Astrocyte of the cerebellum (primary cell): ENCODE results near the gene PKNOX2.

Experiments
- DNase-seq: peaks from one replicate; pipeline ENCODE4 v3.0.0-alpha.2; 2011; ENCODE audit warnings: low read depth
- H3K4me3 ChIP-seq: 2 replicates; pipeline ENCODE4 v1.5.1; 2011; ENCODE audit warnings: mild to moderate bottlenecking, low read depth, low read length, moderate library complexity
- in situ Hi-C: cut with HindIII; loops from 2 replicates; pipeline ENCODE4 v1.10.0; 2017; ENCODE audit warnings: low sequenced_read_pairs
- TF ChIP-seq, protein P1 (sequence below): IDR thresholded peaks from 2 replicates; pipeline ENCODE4 v1.5.1; 2012; ENCODE audit warnings: low read length, low read depth, moderate library complexity, mild to moderate bottlenecking; ENCODE audit errors: missing control alignments

Gene PKNOX2

DNA sequence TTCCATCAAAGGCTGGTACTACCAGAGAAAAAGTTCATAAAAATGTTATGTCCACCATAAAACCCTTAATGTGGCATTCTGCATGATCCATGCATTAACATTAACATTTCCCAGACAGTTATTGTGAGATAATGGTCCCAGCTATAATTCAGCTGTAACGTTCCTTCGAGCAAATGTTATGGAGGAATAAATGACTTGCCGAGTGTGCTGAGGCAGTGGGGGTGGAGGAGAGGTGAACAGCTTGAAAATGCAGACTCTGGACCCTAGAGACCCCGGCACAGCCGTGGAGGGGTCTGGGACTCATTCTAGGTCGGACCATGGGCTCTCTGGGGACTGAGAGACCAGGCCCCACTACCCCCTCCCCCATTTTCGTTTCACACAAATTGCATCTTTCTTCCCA, 141.9 kb downstream of the PKNOX2 start:
- TF ChIP-seq, protein P1, sequence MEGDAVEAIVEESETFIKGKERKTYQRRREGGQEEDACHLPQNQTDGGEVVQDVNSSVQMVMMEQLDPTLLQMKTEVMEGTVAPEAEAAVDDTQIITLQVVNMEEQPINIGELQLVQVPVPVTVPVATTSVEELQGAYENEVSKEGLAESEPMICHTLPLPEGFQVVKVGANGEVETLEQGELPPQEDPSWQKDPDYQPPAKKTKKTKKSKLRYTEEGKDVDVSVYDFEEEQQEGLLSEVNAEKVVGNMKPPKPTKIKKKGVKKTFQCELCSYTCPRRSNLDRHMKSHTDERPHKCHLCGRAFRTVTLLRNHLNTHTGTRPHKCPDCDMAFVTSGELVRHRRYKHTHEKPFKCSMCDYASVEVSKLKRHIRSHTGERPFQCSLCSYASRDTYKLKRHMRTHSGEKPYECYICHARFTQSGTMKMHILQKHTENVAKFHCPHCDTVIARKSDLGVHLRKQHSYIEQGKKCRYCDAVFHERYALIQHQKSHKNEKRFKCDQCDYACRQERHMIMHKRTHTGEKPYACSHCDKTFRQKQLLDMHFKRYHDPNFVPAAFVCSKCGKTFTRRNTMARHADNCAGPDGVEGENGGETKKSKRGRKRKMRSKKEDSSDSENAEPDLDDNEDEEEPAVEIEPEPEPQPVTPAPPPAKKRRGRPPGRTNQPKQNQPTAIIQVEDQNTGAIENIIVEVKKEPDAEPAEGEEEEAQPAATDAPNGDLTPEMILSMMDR = no peak
- no peak overlapping the region for H3K4me3 ChIP-seq
- in situ Hi-C loops = no loop called here
- DNase-seq = no peak

DNA sequence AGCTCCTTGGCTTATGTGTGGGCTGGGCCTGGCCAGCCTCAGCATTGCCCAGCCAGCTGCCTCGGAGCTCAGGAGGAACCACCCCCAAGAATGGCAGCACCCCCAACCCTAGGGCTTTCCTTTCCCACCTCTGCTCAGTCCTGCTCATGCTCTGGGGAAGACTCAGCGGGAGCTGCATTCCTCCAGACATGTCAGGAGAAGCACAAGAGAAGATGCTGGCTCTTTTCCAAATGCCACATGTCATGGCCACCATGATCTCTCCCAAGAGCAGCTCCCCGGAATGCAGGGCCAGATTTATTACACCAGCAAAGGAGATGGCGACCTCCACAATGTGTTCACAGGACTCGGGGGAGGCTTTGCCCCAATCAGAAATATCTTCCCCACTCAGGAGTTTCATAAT, 143.7 kb downstream of the PKNOX2 start:
- no peak for DNase-seq
- TF ChIP-seq, protein P1 = no peak
- H3K4me3 ChIP-seq = no peak overlapping the region
- in situ Hi-C loops = no loop called here

DNA sequence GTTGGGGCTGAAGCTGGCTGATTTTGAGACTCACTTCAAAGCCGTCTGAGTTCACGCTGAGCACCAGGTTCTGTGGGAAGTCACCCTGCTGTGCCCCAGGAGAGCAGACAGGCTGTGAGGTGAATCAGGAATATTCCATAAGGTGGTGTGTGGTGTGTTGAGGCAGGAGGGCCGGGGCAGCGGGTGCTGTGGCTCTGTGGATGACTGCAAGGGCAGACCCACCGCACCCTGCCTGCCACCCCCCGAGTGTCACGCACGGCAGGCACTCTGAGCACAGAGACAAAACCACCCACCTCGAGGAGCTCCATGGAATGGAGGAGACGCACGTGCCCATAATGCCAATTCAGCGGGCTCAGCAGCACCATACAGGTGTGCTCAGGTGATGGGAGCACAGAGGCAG, 147.8 kb downstream of the PKNOX2 start:
- TF ChIP-seq, protein P1 = no peak
- no peak for DNase-seq
- H3K4me3 ChIP-seq = no peak overlapping the region
- in situ Hi-C loops = no loop called here

DNA sequence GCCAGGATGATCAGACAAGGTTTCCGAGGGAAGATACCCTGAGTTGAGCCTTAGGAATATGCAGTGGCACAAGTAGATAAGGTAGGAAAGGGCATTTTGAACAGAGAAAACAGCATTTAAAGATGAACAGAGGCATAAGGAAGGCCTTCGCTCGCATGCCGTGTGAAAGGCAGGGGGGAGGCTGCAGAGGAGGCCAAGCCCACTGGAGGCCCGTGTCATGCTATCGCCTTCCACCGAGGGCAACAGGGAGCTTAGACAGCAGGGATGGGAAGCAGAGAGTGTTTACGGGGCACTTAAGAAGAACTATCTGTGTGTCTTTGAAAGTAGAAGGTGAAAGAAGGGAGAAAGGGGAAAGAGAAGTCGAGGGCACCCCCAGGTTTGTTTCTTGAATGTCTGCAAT, 148.3 kb downstream of the PKNOX2 start:
- DNase-seq = no peak
- in situ Hi-C loops = no loop called here
- H3K4me3 ChIP-seq = no peak overlapping the region
- TF ChIP-seq, protein P1 = no peak

DNA sequence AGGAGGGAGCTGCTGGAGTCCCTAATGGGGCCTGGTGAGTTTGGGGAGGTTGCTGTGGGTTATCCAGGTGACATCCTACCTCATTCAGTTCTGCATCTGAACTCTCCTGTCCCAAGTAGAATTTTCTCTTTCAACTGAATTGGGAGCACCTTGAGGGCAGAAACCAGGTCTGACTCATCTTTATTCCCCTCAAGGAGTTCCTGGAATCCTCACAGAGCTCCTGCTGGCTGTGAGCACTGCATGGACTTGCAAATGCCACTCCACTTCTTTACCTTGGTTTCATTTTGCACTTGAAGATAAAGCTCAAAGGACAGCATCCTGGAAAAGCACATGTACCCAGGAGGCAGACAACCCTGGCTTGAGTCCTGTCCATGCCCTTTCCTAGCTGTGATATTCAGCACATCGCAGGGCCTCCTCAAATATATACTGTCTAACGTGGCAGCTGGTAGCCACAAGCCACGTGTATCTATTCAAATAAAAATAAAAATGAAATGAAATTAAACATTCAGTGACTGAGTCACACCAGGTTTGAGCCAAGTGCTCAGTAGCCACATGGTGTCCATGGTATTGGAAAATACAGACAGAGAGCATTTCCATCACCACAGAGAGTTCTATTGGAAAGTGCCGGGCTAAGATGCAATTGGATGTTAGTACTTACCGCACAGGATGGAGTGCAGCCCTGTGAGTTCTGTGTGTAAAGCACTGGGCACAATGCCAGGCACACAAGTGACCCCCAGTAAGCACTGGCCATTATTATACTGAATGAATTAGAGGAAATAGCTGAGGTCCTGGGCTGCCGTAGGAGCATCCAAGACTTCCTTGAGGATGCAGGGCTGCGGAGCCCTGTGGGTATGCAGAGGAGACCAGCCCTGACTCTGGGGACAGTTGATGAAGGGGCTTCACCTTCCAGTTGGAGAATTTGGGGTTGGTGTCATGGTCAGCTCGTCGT, 149.0 kb downstream of the PKNOX2 start:
- in situ Hi-C loops = no loop called here
- H3K4me3 ChIP-seq = no peak overlapping the region
- DNase-seq = peak; percentile 45
- TF ChIP-seq, protein P1 = no peak

DNA sequence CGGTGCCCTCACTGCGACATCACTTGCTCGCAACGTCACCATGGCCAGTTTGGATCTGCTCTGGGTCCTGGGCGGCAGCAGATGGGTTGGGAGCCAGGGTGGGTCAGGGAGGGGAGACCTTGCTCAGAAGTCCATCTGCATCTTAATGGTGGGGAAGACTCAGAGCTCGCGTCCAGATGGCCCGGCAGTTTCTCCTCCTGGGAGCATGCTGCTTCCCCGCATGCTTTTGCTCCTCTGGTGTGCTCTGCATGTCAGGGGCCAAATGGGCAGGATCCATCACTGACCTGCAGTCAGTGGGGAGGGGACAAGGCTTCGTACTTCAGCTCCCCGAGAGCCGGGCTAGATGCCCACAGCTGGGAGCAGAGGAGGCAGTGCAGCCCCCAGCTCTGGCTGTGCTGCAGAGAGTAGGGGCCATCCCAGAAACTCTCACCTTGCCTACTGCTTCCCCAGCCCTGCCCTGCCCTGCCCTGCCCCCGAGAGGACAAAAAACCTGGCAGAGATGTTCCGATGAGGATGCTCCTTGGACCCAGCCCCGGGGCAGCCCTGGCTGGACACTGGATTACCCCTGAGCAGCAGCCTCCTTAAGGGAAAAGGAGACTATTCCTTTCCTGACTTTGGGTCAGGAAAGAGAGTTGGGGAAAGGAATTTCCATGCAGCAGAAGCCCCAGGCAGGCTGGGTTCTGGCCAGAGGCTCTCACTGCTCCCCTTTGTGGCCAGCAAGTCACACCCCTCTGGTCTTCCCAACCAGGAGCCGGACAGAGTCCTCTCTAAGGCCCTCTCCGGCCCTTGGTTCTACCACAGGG, 149.9 kb downstream of the PKNOX2 start:
- in situ Hi-C loops = no loop called here
- DNase-seq = no peak
- TF ChIP-seq, protein P1 = no peak
- H3K4me3 ChIP-seq = no peak overlapping the region
